Measurements from ENCODE around the gene MAPRE2. TPM values are rescaled to one million over a fixed set of nuclear protein-coding genes. Genes with fewer than 3 reads are reported as not detected.
A peak's percentile ranks its signal among the peaks of the same experiment; 100 is the strongest.

The MAPRE2 gene
- total RNA-seq, 1 donor from 2014 or later = 53.8 TPM

DNA sequence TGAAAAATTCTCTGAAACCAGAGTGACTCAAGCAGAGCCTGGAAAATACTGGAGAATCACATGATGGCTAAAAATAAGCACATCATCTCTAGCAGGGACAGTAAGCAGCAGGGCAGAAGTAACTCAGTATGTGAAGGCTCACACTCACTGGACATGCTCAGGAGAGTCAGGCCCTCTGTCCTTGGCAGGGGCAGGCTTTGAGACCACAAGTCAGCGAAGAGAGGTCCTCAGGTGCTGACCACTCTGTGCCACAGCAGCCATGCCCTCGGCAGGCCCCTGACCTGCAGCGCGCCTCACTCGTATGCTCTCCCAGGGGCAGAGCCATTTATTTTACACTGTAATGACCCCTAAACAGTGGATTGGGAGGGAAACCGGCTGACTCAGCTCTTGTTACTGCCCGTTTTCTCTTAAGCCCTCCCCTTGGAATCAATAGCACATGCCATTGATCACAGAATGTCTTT, 76.8 kb downstream of the MAPRE2 start:
- peaks cover 25% of the 10 kb centered on the region for H3K36me3 Mint-ChIP-seq (ENCODE audit: low read depth)
- ChIA-PET POLR2A (no interaction called here), CTCF (no interaction called here)
- no peak for DNase-seq
- no peak for ATAC-seq (ENCODE audit: low read depth)
- no peak overlapping the region for H3K4me3 Mint-ChIP-seq
- H3K27ac Mint-ChIP-seq = no peak overlapping the region
- no peaks in the 10 kb centered on the region for H3K9me3 Mint-ChIP-seq
- TF ChIP-seq, protein P1, sequence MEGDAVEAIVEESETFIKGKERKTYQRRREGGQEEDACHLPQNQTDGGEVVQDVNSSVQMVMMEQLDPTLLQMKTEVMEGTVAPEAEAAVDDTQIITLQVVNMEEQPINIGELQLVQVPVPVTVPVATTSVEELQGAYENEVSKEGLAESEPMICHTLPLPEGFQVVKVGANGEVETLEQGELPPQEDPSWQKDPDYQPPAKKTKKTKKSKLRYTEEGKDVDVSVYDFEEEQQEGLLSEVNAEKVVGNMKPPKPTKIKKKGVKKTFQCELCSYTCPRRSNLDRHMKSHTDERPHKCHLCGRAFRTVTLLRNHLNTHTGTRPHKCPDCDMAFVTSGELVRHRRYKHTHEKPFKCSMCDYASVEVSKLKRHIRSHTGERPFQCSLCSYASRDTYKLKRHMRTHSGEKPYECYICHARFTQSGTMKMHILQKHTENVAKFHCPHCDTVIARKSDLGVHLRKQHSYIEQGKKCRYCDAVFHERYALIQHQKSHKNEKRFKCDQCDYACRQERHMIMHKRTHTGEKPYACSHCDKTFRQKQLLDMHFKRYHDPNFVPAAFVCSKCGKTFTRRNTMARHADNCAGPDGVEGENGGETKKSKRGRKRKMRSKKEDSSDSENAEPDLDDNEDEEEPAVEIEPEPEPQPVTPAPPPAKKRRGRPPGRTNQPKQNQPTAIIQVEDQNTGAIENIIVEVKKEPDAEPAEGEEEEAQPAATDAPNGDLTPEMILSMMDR (IDR thresholded peaks at IDR 0.05) = no peak
- H3K4me1 Mint-ChIP-seq = peaks cover 58% of the 10 kb centered on the region
- H3K27me3 Mint-ChIP-seq = no peaks in the 10 kb centered on the region
- intact Hi-C loops (cut with micrococcal nuclease) = no loop called here

DNA sequence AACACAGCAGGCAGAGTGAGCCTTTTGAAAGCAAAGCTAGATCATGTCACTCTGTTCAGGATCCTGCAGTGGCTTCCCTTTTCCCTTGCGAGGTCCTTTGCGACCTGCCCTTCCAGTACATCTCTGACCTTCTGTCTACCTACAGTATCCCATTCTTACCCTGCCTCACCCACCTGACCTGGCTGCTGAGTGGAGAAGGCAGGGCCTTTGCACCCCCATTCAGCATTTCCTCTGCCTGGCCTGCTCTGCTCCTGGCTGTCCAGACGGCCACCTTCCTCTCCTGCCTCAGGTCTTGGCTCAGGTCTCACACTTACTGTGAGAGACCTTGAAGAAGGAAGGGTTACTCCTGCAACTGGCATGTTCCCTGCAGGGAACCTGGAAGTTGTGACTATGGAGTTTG, 77.4 kb downstream of the MAPRE2 start:
- Mint-ChIP-seq H3K36me3 (ENCODE audit: low read depth) (peaks cover 29% of the 10 kb centered on the region), H3K4me3 (no peak overlapping the region), H3K4me1 (peaks cover 55% of the 10 kb centered on the region), H3K9me3 (peaks cover 2% of the 10 kb centered on the region), H3K27me3 (no peaks in the 10 kb centered on the region), H3K27ac (no peak overlapping the region)
- TF ChIP-seq, protein P1 (IDR thresholded peaks at IDR 0.05) = no peak
- ATAC-seq (ENCODE audit: low read depth) = no peak
- POLR2A ChIA-PET = no interaction called here
- intact Hi-C loops (cut with micrococcal nuclease) = no loop called here
- DNase-seq = no peak
- CTCF ChIA-PET = no interaction called here

DNA sequence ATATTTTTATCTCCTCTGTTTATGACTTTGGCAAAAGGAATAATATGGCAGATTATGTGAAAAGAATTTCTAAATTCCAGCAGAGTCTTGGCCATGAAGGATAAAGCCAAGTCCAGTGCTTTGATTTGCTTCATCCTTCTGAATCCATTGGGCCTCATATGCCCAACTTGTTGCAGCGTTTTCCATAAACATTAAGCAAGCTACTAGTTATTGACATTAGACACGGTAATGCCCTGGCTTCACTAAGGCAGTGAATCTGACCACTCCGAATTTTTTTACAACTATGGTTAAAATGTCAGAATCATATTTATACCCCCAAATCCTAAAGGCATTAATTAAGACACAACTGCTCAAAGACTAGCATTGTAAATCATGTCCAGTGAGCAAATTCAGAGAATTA, 79.8 kb downstream of the MAPRE2 start:
- TF ChIP-seq, protein P1 (IDR thresholded peaks at IDR 0.05) = no peak
- H3K27me3 Mint-ChIP-seq = no peaks in the 10 kb centered on the region
- H3K4me1 Mint-ChIP-seq = peaks cover 46% of the 10 kb centered on the region
- no peak for ATAC-seq (ENCODE audit: low read depth)
- H3K9me3 Mint-ChIP-seq = peaks cover 3% of the 10 kb centered on the region
- intact Hi-C loops (cut with micrococcal nuclease) = loop anchor here (5.0 kb wide), 3 partner anchors 49 to 114 kb away; no protein-coding TSS in a partner anchor
- H3K4me3 Mint-ChIP-seq = no peak overlapping the region
- ChIA-PET POLR2A (interaction anchor here (1.6 to 2.3 kb wide), 3 partner anchors 80 to 91 kb away, joined by 4 to 10 read pairs (median 6); partner anchors contain the start of gene MAPRE2), CTCF (interaction anchor here (0.6 to 2.5 kb wide), 3 partner anchors 20 to 1024 kb away, joined by 3 to 8 read pairs (median 3); no protein-coding TSS in a partner anchor)
- no peak overlapping the region for H3K27ac Mint-ChIP-seq
- peaks cover 36% of the 10 kb centered on the region for H3K36me3 Mint-ChIP-seq (ENCODE audit: low read depth)
- DNase-seq = no peak

DNA sequence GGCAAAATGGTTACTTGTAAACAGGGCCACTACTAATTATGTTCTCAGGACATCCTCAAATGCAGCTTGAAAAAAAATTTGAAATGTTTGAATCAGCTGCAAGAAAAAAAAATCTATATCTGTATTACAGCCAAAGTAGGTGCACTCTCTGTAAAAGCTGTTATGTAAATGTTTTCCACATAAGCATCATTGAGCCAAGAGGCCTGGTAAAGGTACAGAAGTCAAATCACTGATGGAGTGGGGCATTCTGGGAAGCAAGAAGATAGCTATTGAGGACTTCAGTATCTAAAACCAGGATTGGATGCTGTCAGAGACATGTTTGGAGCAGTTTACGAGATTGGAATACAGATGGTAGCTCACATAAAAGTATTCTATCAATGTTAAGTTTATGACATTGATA, 80.3 kb downstream of the MAPRE2 start:
- ChIA-PET CTCF (interaction anchor here (0.6 to 2.5 kb wide), 4 partner anchors 20 to 1023 kb away, joined by 3 to 8 read pairs (median 3); no protein-coding TSS in a partner anchor), POLR2A (interaction anchor here (0.7 to 2.3 kb wide), 4 partner anchors 22 to 92 kb away, joined by 4 to 10 read pairs (median 5); partner anchors contain the start of gene MAPRE2)
- intact Hi-C loops (cut with micrococcal nuclease) = loop anchor here (5.0 kb wide), 3 partner anchors 49 to 114 kb away; no protein-coding TSS in a partner anchor
- Mint-ChIP-seq H3K4me3 (no peak overlapping the region), H3K27me3 (no peaks in the 10 kb centered on the region), H3K9me3 (peaks cover 3% of the 10 kb centered on the region), H3K27ac (peak overlapping the region; percentile 7), H3K36me3 (ENCODE audit: low read depth) (peaks cover 36% of the 10 kb centered on the region), H3K4me1 (peaks cover 46% of the 10 kb centered on the region)
- TF ChIP-seq, protein P1 (IDR thresholded peaks at IDR 0.05) = no peak
- no peak for DNase-seq
- no peak for ATAC-seq (ENCODE audit: low read depth)

DNA sequence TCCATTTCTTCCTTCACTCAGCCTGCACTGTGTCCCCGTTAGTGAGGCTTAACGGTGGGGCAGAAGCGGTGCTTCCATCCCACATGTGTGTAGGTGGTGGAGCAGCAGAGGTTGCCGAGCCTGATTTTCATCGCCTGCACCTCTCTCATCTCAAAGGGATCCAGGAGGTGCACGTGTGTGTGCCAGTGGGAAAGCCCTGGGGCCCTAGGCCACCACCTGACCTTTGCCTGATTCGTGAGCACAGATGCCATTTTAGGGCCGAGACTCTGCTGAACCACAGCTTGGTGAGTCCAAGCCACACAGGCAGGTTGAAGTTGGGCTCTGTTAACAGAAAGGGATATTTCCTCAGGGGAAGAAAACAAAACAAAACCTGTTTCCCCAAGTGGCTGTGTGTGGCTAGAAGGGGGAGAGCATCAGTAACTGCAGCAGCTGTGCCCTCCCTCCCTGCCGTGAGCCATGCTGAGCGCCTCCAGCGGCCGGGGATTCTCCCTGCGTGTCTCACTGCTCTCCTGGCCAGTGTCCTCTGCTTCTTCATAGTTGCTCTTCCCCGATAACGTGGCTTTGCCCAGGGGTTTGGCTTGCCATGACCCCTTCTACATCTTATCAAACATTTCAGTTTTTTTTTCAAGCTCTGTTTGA, 81.5 kb downstream of the MAPRE2 start:
- no peaks in the 10 kb centered on the region for H3K27me3 Mint-ChIP-seq
- peaks cover 3% of the 10 kb centered on the region for H3K9me3 Mint-ChIP-seq
- intact Hi-C loops (cut with micrococcal nuclease) = loop anchor here (5.0 kb wide), 3 partner anchors 50 to 115 kb away; no protein-coding TSS in a partner anchor
- ChIA-PET POLR2A (interaction anchor here (1.6 to 2.3 kb wide), 2 partner anchors 82 to 83 kb away, joined by 4 to 10 read pairs; partner anchors contain the start of gene MAPRE2), CTCF (interaction anchor here (0.7 to 2.5 kb wide), 9 partner anchors 19 to 117 kb away, joined by 3 to 11 read pairs (median 5); partner anchors contain the start of gene MAPRE2)
- H3K27ac Mint-ChIP-seq = peak overlapping the region; percentile 46
- H3K4me1 Mint-ChIP-seq = peaks cover 45% of the 10 kb centered on the region
- DNase-seq (no peak), ATAC-seq (ENCODE audit: low read depth) (peak; percentile 91)
- H3K4me3 Mint-ChIP-seq = peak overlapping the region; percentile 4
- TF ChIP-seq, protein P1 (IDR thresholded peaks at IDR 0.05) = no peak
- peaks cover 43% of the 10 kb centered on the region for H3K36me3 Mint-ChIP-seq (ENCODE audit: low read depth)
